ENCODE measurements around the gene PLK3.

The PLK3 gene

GRCh38 chr1:44806704-44807363, 6.7 kb downstream of the PLK3 start, which contains the start of gene DYNLT4:
Gene DYNLT4 (minus strand): TSS chr1:44807351. CDS start chr1:44806668, 683 bp downstream.
- Histone ChIP-seq H2AFZ (ENCODE audit: low read length) (no peak within 1 kb of the TSS), H3K9ac (ENCODE audit: low read length) (peak within 1 kb of the TSS; percentile 32; the same call in 1 of the 2 replicates), H3K9me3 (ENCODE audit: low read length) (no peaks in the 10 kb centered on the region), H4K20me1 (ENCODE audit: insufficient read depth, low read length) (no peaks in the 10 kb centered on the region), H3K4me2 (ENCODE audit: low read length) (peak within 1 kb of the TSS; percentile 25; the same call in 1 of the 2 replicates), H3K36me3 (ENCODE audit: insufficient read depth, low read length) (peaks cover 16% of the 10 kb centered on the region; the same call in 1 of the 2 replicates), H3K9me2 (ENCODE audit: low read depth, low read length) (no peaks in the 10 kb centered on the region), H3F3A (ENCODE audit: insufficient read depth, low read length) (no peaks in the 10 kb centered on the region), H3K4me1 (ENCODE audit: insufficient read depth, low read length, severe bottlenecking) (peaks cover 46% of the 10 kb centered on the region), H3K79me2 (ENCODE audit: insufficient read depth, low read length) (no peaks in the 10 kb centered on the region), H3K27me3 (ENCODE audit: insufficient read depth, low read length) (no peaks in the 10 kb centered on the region), H3K4me3 (ENCODE audit: low read depth, low read length, poor library complexity, severe bottlenecking) (no peak within 1 kb of the TSS), H3K27ac (ENCODE audit: low read depth, low read length, poor library complexity, severe bottlenecking) (peak within 1 kb of the TSS; percentile 90)
- TF ChIP-seq CTCF (IDR thresholded peaks at IDR 0.05; ENCODE audit: low read length) (no peak), EZH2 (IDR thresholded peaks at IDR 0.05; ENCODE audit: borderline replicate concordance, low read length) (no peak)

- TF ChIP-seq EZH2 (IDR thresholded peaks at IDR 0.05; ENCODE audit: borderline replicate concordance, low read length), result no peak
- no peak for TF ChIP-seq CTCF (IDR thresholded peaks at IDR 0.05; ENCODE audit: low read length)
- H3K9me2 ChIP-seq (ENCODE audit: low read depth, low read length), result no peaks in the 10 kb centered on the region
- H3K27ac ChIP-seq (ENCODE audit: low read depth, low read length, poor library complexity, severe bottlenecking), result peak overlapping the region; percentile 90
- H3K27me3 ChIP-seq (ENCODE audit: insufficient read depth, low read length), result no peaks in the 10 kb centered on the region
- H3K4me1 ChIP-seq (ENCODE audit: insufficient read depth, low read length, severe bottlenecking), result peaks cover 39% of the 10 kb centered on the region
- H3K4me3 ChIP-seq (ENCODE audit: low read depth, low read length, poor library complexity, severe bottlenecking), result no peak overlapping the region
- H3F3A ChIP-seq (ENCODE audit: insufficient read depth, low read length), result no peaks in the 10 kb centered on the region
- peak overlapping the region; percentile 25; the same call in 1 of the 2 replicates for H3K4me2 ChIP-seq (ENCODE audit: low read length)
- peaks cover 16% of the 10 kb centered on the region; the same call in 1 of the 2 replicates for H3K36me3 ChIP-seq (ENCODE audit: insufficient read depth, low read length)
- H2AFZ ChIP-seq (ENCODE audit: low read length), result no peak overlapping the region
- H3K9ac ChIP-seq (ENCODE audit: low read length), result peak overlapping the region; percentile 32; the same call in 1 of the 2 replicates
- no peaks in the 10 kb centered on the region for H3K79me2 ChIP-seq (ENCODE audit: insufficient read depth, low read length)
- H4K20me1 ChIP-seq (ENCODE audit: insufficient read depth, low read length), result no peaks in the 10 kb centered on the region
- H3K9me3 ChIP-seq (ENCODE audit: low read length), result no peaks in the 10 kb centered on the region
Observed at GRCh38 chr1:44807364-44808062, 7.3 kb downstream of the PLK3 start.

GRCh38 chr1:44808063-44808937, 8.1 kb downstream of the PLK3 start, which contains the start of gene BTBD19:
Gene BTBD19 (plus strand): TSS chr1:44808523. CDS start chr1:44808821, 298 bp downstream.
- Histone ChIP-seq H3K36me3 (ENCODE audit: insufficient read depth, low read length) (peaks cover 11% of the 10 kb centered on the region; the same call in 1 of the 2 replicates), H3K9me2 (ENCODE audit: low read depth, low read length) (no peaks in the 10 kb centered on the region), H3K4me2 (ENCODE audit: low read length) (peak within 1 kb of the TSS; percentile 27), H3F3A (ENCODE audit: insufficient read depth, low read length) (no peaks in the 10 kb centered on the region), H3K9me3 (ENCODE audit: low read length) (no peaks in the 10 kb centered on the region), H3K27ac (ENCODE audit: low read depth, low read length, poor library complexity, severe bottlenecking) (peak within 1 kb of the TSS; percentile 90), H2AFZ (ENCODE audit: low read length) (no peak within 1 kb of the TSS), H3K79me2 (ENCODE audit: insufficient read depth, low read length) (no peaks in the 10 kb centered on the region), H3K9ac (ENCODE audit: low read length) (peak within 1 kb of the TSS; percentile 35), H3K27me3 (ENCODE audit: insufficient read depth, low read length) (no peaks in the 10 kb centered on the region), H4K20me1 (ENCODE audit: insufficient read depth, low read length) (no peaks in the 10 kb centered on the region), H3K4me3 (ENCODE audit: low read depth, low read length, poor library complexity, severe bottlenecking) (no peak within 1 kb of the TSS), H3K4me1 (ENCODE audit: insufficient read depth, low read length, severe bottlenecking) (peaks cover 43% of the 10 kb centered on the region)
- TF ChIP-seq EZH2 (IDR thresholded peaks at IDR 0.05; ENCODE audit: borderline replicate concordance, low read length) (no peak), CTCF (IDR thresholded peaks at IDR 0.05; ENCODE audit: low read length) (no peak)
